ENCODE results near the gene PKP3.
"Not testable (repeated sequence)": the region's sequence is repeated elsewhere in the genome, so short reads cannot be mapped to it uniquely, and the experiment has no call there.

Gene PKP3

GRCh38 chr11:409600-410483 lies 15.8 kb downstream of the PKP3 start:
- no peak for TF ChIP-seq CTCF (conservative IDR thresholded peaks at IDR 0.05)
- peak overlapping the region; percentile 55 for H3K27ac ChIP-seq

GRCh38 chr11:410711-411110 lies 16.7 kb downstream of the PKP3 start:
- H3K27ac ChIP-seq, result not testable (repeated sequence)

GRCh38 chr11:411520-411919 lies 17.5 kb downstream of the PKP3 start:
- not testable (repeated sequence) for H3K27ac ChIP-seq

GRCh38 chr11:412641-413119 lies 18.7 kb downstream of the PKP3 start:
- no peak for TF ChIP-seq CTCF (conservative IDR thresholded peaks at IDR 0.05)
- H3K27ac ChIP-seq, result no peak overlapping the region

GRCh38 chr11:413120-414081 lies 19.4 kb downstream of the PKP3 start:
- H3K27ac ChIP-seq, result no peak overlapping the region
- TF ChIP-seq CTCF (conservative IDR thresholded peaks at IDR 0.05), result no peak

GRCh38 chr11:414318-414857 lies 20.4 kb downstream of the PKP3 start:
- TF ChIP-seq CTCF (conservative IDR thresholded peaks at IDR 0.05), result no peak
- no peak overlapping the region for H3K27ac ChIP-seq

- H3K27ac ChIP-seq, result peak overlapping the region; percentile 92; the same call in 1 of the 2 replicates
- TF ChIP-seq CTCF (conservative IDR thresholded peaks at IDR 0.05), result no peak
Measured at GRCh38 chr11:415640-416041, 21.6 kb downstream of the PKP3 start.

- peak overlapping the region; percentile 92 for H3K27ac ChIP-seq
- TF ChIP-seq CTCF (conservative IDR thresholded peaks at IDR 0.05), result no peak
Measured at GRCh38 chr11:416051-416756, 22.2 kb downstream of the PKP3 start.

Data from VCaP (cell line).